MM.1S (cell line): ENCODE data around the gene GLIS2.

Source experiments
- DNase-seq: peaks from one replicate; pipeline ENCODE4 v3.0.0-alpha.2; 2015
- H2AFZ ChIP-seq: fragments of 300-600 bp; sonication (generic); 2 replicates; pipeline ENCODE4 v1.6.0; 2016; ENCODE audit warnings: antibody characterized with exemption, low read length
- H3F3A ChIP-seq: fragments of 300-600 bp; sonication (generic); 2 replicates; pipeline ENCODE4 v1.6.1; 2016; ENCODE audit warnings: mild to moderate bottlenecking, antibody characterized with exemption, low read length, moderate library complexity, mixed read lengths; ENCODE audit not compliant: insufficient read depth
- H3K27ac ChIP-seq: fragments of 300-600 bp; sonication (generic); 2 replicates; pipeline ENCODE4 v1.5.1; 2016; ENCODE audit warnings: mild to moderate bottlenecking, low read length
- H3K27me3 ChIP-seq: fragments of 300-600 bp; sonication (generic); replicated peaks from 2 replicates; pipeline ENCODE4 v1.6.0; 2016; ENCODE audit warnings: low read length; ENCODE audit not compliant: insufficient read depth
- H3K36me3 ChIP-seq: fragments of 300-600 bp; sonication (generic); replicated peaks from 2 replicates; pipeline ENCODE4 v1.6.1; 2016; ENCODE audit warnings: mild to moderate bottlenecking, low read length, mixed read lengths; ENCODE audit not compliant: insufficient read depth
- H3K4me1 ChIP-seq: fragments of 300-600 bp; sonication (generic); 2 replicates; pipeline ENCODE4 v1.6.1; 2016; ENCODE audit warnings: low read length, mixed read lengths
- H3K4me2 ChIP-seq: fragments of 300-600 bp; sonication (generic); 2 replicates; pipeline ENCODE4 v1.6.0; 2016; ENCODE audit warnings: low read depth, low read length
- H3K4me3 ChIP-seq: fragments of 300-600 bp; sonication (generic); 2 replicates; pipeline ENCODE4 v1.5.1; 2016; ENCODE audit warnings: low read length, mixed read lengths
- H3K79me2 ChIP-seq: fragments of 300-600 bp; sonication (generic); 2 replicates; pipeline ENCODE4 v1.6.1; 2016; ENCODE audit warnings: mixed run types, low read length, mixed read lengths
- H3K9ac ChIP-seq: fragments of 300-600 bp; sonication (generic); 2 replicates; pipeline ENCODE4 v1.6.1; 2016; ENCODE audit warnings: low read length, mixed read lengths
- H3K9me2 ChIP-seq: fragments of 300-600 bp; sonication (generic); replicated peaks from 2 replicates; pipeline ENCODE4 v1.6.1; 2016; ENCODE audit warnings: mild to moderate bottlenecking, low read length, mixed read lengths; ENCODE audit not compliant: insufficient read depth
- H3K9me3 ChIP-seq: fragments of 300-600 bp; sonication (generic); replicated peaks from 2 replicates; pipeline ENCODE4 v1.6.1; 2016; ENCODE audit warnings: mild to moderate bottlenecking, low read length, mixed read lengths; ENCODE audit not compliant: insufficient read depth
- H4K20me1 ChIP-seq: fragments of 300-600 bp; sonication (generic); 2 replicates; pipeline ENCODE4 v1.6.1; 2016; ENCODE audit warnings: mild to moderate bottlenecking, low read length, moderate library complexity, mixed read lengths; ENCODE audit not compliant: insufficient read depth
- EZH2 ChIP-seq: fragments of 300-600 bp; sonication (generic); optimal IDR thresholded peaks from 2 replicates; pipeline ENCODE3; 2017; ENCODE audit warnings: low read depth, mild to moderate bottlenecking, antibody characterized with exemption, low read length, mixed read lengths
- EZH2phosphoT487 ChIP-seq: fragments of 300-600 bp; sonication (generic); IDR thresholded peaks from 2 replicates; pipeline ENCODE4 v1.6.1; 2018; ENCODE audit warnings: antibody characterized with exemption, low read length
- TF ChIP-seq, protein P1 (sequence below): fragments of 300-600 bp; sonication (generic); IDR thresholded peaks from 2 replicates; pipeline ENCODE4 v1.5.1; 2016; ENCODE audit warnings: antibody characterized with exemption, low read length, mixed read lengths

Gene GLIS2

GRCh38 chr16:4306470-4307214, 9.2 kb upstream of the GLIS2 start:
- Histone ChIP-seq H3K4me1 (peaks cover 13% of the 10 kb centered on the region), H3K9me3 (no peaks in the 10 kb centered on the region), H3F3A (peaks cover 20% of the 10 kb centered on the region), H3K27ac (peak overlapping the region; percentile 71), H3K9ac (peak overlapping the region; percentile 78), H3K36me3 (no peaks in the 10 kb centered on the region), H3K27me3 (no peaks in the 10 kb centered on the region), H3K4me2 (peak overlapping the region; percentile 93), H3K79me2 (peaks cover 7% of the 10 kb centered on the region; the same call in 1 of the 2 replicates), H4K20me1 (no peaks in the 10 kb centered on the region), H2AFZ (peak overlapping the region; percentile 77), H3K4me3 (peak overlapping the region; percentile 92), H3K9me2 (no peaks in the 10 kb centered on the region)
- TF ChIP-seq EZH2phosphoT487 (no peak), EZH2 (no peak)
- TF ChIP-seq, protein P1, sequence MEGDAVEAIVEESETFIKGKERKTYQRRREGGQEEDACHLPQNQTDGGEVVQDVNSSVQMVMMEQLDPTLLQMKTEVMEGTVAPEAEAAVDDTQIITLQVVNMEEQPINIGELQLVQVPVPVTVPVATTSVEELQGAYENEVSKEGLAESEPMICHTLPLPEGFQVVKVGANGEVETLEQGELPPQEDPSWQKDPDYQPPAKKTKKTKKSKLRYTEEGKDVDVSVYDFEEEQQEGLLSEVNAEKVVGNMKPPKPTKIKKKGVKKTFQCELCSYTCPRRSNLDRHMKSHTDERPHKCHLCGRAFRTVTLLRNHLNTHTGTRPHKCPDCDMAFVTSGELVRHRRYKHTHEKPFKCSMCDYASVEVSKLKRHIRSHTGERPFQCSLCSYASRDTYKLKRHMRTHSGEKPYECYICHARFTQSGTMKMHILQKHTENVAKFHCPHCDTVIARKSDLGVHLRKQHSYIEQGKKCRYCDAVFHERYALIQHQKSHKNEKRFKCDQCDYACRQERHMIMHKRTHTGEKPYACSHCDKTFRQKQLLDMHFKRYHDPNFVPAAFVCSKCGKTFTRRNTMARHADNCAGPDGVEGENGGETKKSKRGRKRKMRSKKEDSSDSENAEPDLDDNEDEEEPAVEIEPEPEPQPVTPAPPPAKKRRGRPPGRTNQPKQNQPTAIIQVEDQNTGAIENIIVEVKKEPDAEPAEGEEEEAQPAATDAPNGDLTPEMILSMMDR = no peak
- DNase-seq = peak; percentile 76

- Histone ChIP-seq H4K20me1 (no peaks in the 10 kb centered on the region), H2AFZ (peak overlapping the region; percentile 77), H3K79me2 (peaks cover 7% of the 10 kb centered on the region; the same call in 1 of the 2 replicates), H3K4me3 (peak overlapping the region; percentile 92), H3K36me3 (no peaks in the 10 kb centered on the region), H3K9me3 (no peaks in the 10 kb centered on the region), H3K4me1 (peaks cover 13% of the 10 kb centered on the region), H3K4me2 (peak overlapping the region; percentile 93), H3K27me3 (no peaks in the 10 kb centered on the region), H3K27ac (peak overlapping the region; percentile 71), H3F3A (peaks cover 20% of the 10 kb centered on the region), H3K9ac (peak overlapping the region; percentile 78), H3K9me2 (no peaks in the 10 kb centered on the region)
- DNase-seq = peak; percentile 97
- TF ChIP-seq EZH2phosphoT487 (no peak), EZH2 (no peak)
- TF ChIP-seq, protein P1 = no peak
Measured at GRCh38 chr16:4307215-4308037, 8.4 kb upstream of the GLIS2 start.

GRCh38 chr16:4309102-4309832, 6.6 kb upstream of the GLIS2 start:
- Histone ChIP-seq H3K9ac (no peak overlapping the region), H3K27ac (no peak overlapping the region), H3K79me2 (peaks cover 7% of the 10 kb centered on the region; the same call in 1 of the 2 replicates), H3K27me3 (peaks cover 10% of the 10 kb centered on the region), H3K4me3 (no peak overlapping the region), H3K9me2 (no peaks in the 10 kb centered on the region), H4K20me1 (no peaks in the 10 kb centered on the region), H3F3A (peaks cover 20% of the 10 kb centered on the region), H3K4me1 (peaks cover 13% of the 10 kb centered on the region), H3K4me2 (no peak overlapping the region), H2AFZ (no peak overlapping the region), H3K36me3 (no peaks in the 10 kb centered on the region), H3K9me3 (no peaks in the 10 kb centered on the region)
- TF ChIP-seq EZH2phosphoT487 (no peak), EZH2 (no peak)
- TF ChIP-seq, protein P1 = no peak
- no peak for DNase-seq
